Stomach smooth muscle (tissue), 2 donors: ENCODE measurements around the gene SNAPC4.

Experiments
- H3K27ac ChIP-seq: one replicate; pipeline ENCODE4 v1.7.0; 2013; ENCODE audit warnings: mild to moderate bottlenecking, low read length, inconsistent platforms
- H3K27me3 ChIP-seq, 2 donors: one replicate each; pipeline ENCODE4 v1.7.0; 2013; ENCODE audit warnings: low read length in 2 of 2; ENCODE audit not compliant: insufficient read depth in 2 of 2, control insufficient read depth in 1 of 2
- H3K36me3 ChIP-seq, 2 donors: one replicate each; pipeline ENCODE4 v1.7.0; 2013; ENCODE audit warnings: low read length in 2 of 2; ENCODE audit not compliant: control insufficient read depth in 2 of 2, insufficient read depth in 2 of 2
- H3K4me1 ChIP-seq: one replicate; pipeline ENCODE4 v1.7.0; 2013; ENCODE audit warnings: low read length; ENCODE audit not compliant: control insufficient read depth, insufficient read depth
- H3K4me3 ChIP-seq, 2 donors: one replicate each; pipeline ENCODE4 v1.7.0; 2013; ENCODE audit warnings: low read length in 2 of 2
- H3K9ac ChIP-seq, 2 donors: one replicate each; pipeline ENCODE4 v1.7.0; 2013; ENCODE audit warnings: low read length in 2 of 2, mild to moderate bottlenecking in 1 of 2
- H3K9me3 ChIP-seq, 2 donors: one replicate each; pipeline ENCODE4 v1.7.0; 2013; ENCODE audit warnings: low read length in 2 of 2; ENCODE audit not compliant: control insufficient read depth in 2 of 2
- donor health status: healthy.
- donor health status: Pancreatic carcinoma.

Gene SNAPC4

DNA sequence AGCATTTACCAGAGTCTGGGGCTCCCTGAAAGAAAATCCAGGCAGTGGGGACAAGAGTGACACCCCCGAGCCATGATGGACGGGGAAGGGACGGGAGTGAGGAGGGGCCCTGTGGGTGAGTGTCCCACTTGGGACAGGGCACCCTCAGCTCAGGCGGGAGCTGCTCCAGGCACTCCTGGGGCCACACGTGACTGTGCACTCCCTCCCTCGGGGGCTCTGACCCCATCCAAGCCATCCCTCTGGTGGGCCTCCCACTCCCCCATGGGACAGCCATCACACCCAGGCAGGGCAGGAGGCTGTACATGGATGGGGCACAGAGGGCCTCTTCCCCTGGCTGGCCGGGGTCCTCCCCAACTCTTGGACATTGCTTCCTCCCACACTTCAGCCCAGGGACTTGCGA is 23.5 kb downstream of the SNAPC4 start:
- no peak overlapping the region for H3K9ac ChIP-seq
- no peak overlapping the region for H3K27ac ChIP-seq
- H3K36me3 ChIP-seq = peaks cover 0 to 6% of the 10 kb centered on the region in 2 donors

DNA sequence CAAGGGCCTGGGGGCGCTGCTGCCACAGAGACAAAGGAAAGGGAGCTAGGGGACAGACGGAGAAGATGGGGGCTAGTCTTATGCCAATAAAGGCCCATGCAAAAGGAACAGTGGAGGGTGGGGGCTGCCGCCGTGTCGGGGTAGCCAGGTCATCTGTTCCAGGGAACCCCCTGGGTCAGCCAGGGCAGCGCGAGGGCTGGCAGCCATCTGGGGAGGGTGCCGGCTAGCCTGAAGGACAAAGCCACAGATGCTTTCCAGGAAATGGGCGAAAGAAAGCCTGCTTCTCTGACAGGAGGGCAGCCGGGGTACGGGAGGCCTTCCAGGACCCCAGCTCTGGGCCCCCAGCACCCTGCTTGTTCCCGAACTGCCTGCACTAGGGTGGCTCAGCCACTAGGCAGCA is 24.9 kb downstream of the SNAPC4 start:
- Histone ChIP-seq H3K36me3 (peaks cover 0 to 6% of the 10 kb centered on the region in 2 donors), H3K9ac (no peak overlapping the region), H3K27ac (no peak overlapping the region), H3K9me3 (no peaks in the 10 kb centered on the region), H3K27me3 (no peaks in the 10 kb centered on the region), H3K4me3 (no peak overlapping the region), H3K4me1 (peaks cover 10% of the 10 kb centered on the region)

More for the DNA sequence above, 23.5 kb downstream of the SNAPC4 start:
- Histone ChIP-seq H3K4me3 (no peak overlapping the region), H3K4me1 (peaks cover 10% of the 10 kb centered on the region), H3K27me3 (no peaks in the 10 kb centered on the region), H3K9me3 (no peaks in the 10 kb centered on the region)

DNA sequence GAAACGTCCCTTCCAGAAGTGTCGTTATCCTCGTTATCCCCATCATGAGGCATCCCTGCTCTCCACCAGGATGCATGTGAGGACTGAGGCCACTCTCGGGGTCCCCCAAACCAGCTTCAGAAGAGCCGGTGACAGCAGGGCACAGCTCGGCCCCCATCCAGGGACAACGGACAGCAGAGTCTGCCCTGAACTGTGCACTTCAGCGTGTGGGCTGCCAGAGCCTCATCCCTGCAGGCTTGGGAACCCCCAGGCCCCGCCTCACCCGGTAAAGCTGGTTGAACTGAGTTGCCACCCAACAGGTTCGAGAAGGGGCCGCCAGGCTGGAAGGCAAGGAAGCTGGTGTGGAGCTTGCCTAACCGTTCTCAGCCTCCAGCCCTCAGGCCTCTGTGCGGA is 25.8 kb downstream of the SNAPC4 start:
- Histone ChIP-seq H3K4me3 (no peak overlapping the region), H3K27ac (no peak overlapping the region), H3K36me3 (peaks cover 0 to 2% of the 10 kb centered on the region in 2 donors), H3K27me3 (no peaks in the 10 kb centered on the region), H3K9ac (no peak overlapping the region), H3K4me1 (peaks cover 10% of the 10 kb centered on the region), H3K9me3 (no peaks in the 10 kb centered on the region)

DNA sequence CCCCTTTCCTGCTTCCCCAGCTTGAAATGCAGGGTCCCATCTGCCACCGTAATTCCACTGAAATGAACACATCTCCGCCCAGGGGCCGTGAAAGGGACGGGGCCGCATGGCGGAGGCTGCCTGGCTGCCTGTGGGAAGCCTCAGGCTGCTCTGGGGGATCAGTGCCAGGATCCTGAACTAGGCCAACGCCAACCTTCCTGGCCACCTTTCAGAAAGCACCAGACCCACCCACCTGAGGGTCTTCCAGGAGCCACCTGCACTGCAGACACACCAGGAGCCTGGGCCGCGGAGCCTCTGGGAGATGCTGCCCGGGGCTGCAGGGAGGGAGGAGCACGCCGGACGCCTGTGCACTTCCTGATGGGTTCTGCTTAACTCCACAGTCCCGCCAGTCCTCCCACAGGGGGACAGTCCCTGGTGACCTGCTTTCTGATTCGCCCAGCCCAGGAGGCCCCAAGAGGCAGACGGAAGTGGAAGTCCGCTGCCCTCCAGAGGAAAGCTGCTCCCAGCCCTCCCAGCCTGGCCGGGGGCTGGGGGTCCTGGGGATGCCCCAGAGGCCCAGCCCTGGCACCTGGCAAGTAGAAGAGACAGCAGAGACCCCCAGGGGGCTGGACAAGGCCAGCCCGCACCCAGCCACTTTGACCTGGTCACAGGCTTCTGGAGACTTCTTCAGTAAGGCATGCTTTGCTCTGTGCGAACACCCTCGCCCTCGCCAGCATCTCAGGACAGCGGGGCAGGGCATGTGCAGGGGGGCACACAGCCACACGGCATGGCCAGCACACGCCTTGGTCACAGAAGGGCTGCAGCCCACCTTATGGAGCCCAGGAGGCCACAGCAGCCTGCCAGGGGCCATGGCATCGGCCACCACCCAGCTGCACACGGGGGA is 26.4 kb downstream of the SNAPC4 start, which contains the start of gene CARD9:
CARD9 (minus strand) TSS at position 370 of the 883 bp plus-strand sequence. CDS start 1,591 bp downstream, outside the sequence.
- H3K9ac ChIP-seq = no peak within 1 kb of the TSS
- no peaks in the 10 kb centered on the region for H3K27me3 ChIP-seq
- no peaks in the 10 kb centered on the region for H3K9me3 ChIP-seq
- H3K36me3 ChIP-seq = peaks cover 0 to 2% of the 10 kb centered on the region in 2 donors
- no peak within 1 kb of the TSS for H3K27ac ChIP-seq
- peaks cover 10% of the 10 kb centered on the region for H3K4me1 ChIP-seq
- peak within 1 kb of the TSS in 1 of 2 donors; percentile 35 for H3K4me3 ChIP-seq

DNA sequence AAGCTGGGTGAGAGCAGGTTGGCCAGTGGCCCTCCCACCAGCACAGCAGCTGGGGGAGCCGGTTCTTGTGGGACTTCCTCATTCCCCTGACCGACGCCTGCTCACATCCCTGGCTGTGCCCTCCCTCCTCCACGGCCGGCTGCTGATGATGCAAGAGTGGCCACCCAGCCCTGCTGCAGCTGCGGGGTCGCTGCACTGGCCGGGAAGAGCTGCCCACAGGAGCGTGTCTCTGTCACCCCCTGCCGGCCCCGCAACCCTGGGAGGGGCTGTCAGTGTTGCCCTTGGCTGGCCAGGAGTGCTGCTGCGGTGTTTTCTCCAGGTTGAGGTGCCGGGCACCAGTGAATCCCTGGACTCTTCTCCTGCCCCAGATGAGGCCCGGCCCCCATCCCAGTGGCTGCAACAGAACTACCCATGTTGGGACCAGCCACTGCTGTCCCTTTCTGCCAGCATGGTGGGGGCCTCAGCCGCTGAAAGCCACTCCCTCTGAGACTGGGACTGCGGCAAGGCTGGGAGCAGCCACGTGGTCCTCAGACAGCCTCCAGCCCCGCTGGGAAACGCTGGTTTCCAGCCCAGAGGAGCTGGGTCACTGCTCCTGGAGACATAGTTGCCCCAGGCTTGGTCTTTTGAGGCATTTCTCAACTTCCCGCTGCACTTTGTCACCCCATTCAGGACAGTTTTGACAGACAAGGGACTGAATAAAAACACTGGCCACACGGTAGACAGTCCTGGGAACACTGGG is 27.2 kb downstream of the SNAPC4 start:
- peaks cover 0 to 2% of the 10 kb centered on the region in 2 donors for H3K36me3 ChIP-seq
- no peaks in the 10 kb centered on the region for H3K9me3 ChIP-seq
- peak overlapping the region in 1 of 2 donors; percentile 35 for H3K4me3 ChIP-seq
- H3K9ac ChIP-seq = no peak overlapping the region
- H3K27me3 ChIP-seq = no peaks in the 10 kb centered on the region
- peaks cover 10% of the 10 kb centered on the region for H3K4me1 ChIP-seq
- H3K27ac ChIP-seq = no peak overlapping the region

DNA sequence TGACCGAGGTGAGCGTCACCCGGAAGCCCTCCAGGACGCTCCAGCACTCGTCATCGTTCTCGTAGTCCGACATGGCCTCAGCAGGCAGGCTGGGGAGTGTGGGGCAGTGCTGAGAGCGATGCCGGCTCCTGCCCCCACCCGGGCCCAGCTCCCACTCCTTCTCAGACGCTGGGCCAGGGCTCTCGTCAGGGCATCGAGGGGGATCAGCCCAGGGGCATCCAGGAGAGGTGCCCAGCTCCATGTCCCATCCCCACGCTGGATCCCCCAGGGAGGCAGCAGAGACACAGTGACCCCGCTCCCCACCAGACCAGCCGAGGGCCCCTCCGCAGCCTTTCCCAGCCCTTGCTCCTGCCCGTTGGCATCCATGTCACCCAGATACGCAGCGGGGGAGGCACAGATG is 28.0 kb downstream of the SNAPC4 start:
- Histone ChIP-seq H3K4me3 (no peak overlapping the region), H3K27me3 (no peaks in the 10 kb centered on the region), H3K9me3 (no peaks in the 10 kb centered on the region), H3K9ac (no peak overlapping the region), H3K4me1 (peaks cover 10% of the 10 kb centered on the region), H3K36me3 (peaks cover 0 to 2% of the 10 kb centered on the region in 2 donors), H3K27ac (no peak overlapping the region)

DNA sequence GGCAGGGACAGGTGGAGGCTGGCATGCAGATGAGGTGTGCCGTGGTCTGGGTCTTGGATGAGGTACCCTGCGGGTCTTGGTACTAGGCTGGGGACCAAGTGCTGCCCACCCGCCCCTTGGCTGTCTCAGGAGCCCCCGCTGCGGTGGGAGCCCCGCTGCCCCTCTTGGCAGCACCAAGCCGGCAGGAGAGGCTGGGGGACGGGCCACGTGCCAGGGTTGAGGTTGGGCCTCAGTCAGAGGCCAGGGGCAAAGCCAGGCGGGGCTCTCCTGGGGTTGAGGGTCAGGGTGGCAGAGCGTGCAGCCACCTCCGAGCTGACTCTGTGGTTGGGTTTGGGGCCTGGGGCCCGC is 28.5 kb downstream of the SNAPC4 start:
- Histone ChIP-seq H3K36me3 (peaks cover 0 to 2% of the 10 kb centered on the region in 2 donors), H3K4me1 (peaks cover 10% of the 10 kb centered on the region), H3K9ac (no peak overlapping the region), H3K27me3 (no peaks in the 10 kb centered on the region), H3K4me3 (no peak overlapping the region), H3K27ac (no peak overlapping the region), H3K9me3 (no peaks in the 10 kb centered on the region)

DNA sequence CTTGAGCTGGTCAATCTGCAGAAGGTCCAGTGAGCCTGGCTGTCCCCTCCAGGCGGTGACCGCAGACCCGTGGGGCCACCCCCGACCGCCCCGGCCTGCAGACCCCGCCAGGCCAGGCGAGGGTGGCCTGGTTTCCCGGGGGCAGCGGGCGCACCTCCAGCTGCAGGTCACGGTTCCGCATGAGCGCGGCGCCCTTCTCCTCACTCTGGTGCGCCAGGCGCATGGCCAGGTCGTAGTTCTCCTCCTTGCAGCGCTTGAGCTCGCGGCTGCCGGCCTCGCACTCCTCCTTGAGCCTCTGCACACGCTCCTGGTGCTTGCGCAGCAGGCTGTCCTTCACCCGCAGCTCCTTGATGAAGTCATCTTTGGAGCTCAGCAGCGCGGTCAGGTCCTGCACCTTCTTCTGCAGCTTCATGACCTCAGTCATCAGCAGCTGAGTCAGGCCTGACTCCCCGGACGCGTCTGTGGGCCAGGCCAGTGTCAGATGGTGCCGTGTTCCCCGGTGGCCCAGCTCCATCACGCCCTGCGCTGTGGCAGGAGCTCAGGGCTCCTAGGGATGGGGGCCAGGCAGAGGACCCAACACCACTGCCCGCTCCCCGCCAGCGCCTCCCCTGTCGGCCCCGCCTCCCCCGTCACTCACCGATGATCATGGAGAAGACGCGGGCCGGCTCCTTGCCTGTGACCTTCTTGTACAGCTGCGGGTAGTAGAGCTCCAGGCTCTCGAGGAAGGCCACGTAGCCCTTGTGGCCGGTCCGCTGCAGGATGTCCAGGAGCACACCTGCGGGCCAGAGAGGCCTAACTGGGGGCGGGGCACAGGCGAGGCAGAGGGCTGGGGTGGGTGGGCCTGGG is 29.1 kb downstream of the SNAPC4 start:
- Histone ChIP-seq H3K4me3 (no peak overlapping the region), H3K27ac (no peak overlapping the region), H3K36me3 (peaks cover 0 to 2% of the 10 kb centered on the region in 2 donors), H3K9me3 (no peaks in the 10 kb centered on the region), H3K4me1 (peaks cover 10% of the 10 kb centered on the region), H3K27me3 (no peaks in the 10 kb centered on the region), H3K9ac (no peak overlapping the region)

DNA sequence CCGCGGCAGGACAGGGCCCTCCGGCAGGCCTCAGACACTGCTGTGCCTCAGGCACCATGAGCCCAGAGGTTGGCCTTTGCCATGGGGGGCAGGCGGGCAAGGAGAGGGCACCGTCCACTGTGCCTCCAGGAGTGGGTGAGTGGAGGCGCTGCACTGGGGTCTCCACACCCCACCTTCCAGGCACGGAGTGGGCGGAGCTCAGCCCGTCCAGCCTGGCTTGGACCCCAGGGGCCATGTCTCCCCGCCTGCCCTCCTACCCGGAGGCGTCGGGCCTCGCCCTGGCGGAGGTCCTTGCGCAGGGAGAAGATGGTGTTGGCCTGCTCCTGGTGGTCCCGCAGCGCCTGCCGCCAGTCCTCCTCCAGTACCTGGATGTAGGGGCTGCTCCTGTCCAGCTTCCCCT is 29.9 kb downstream of the SNAPC4 start:
- Histone ChIP-seq H3K9ac (no peak overlapping the region), H3K9me3 (no peaks in the 10 kb centered on the region), H3K27me3 (no peaks in the 10 kb centered on the region), H3K4me1 (peaks cover 8% of the 10 kb centered on the region), H3K4me3 (no peak overlapping the region), H3K27ac (no peak overlapping the region), H3K36me3 (peaks cover 0 to 2% of the 10 kb centered on the region in 2 donors)

DNA sequence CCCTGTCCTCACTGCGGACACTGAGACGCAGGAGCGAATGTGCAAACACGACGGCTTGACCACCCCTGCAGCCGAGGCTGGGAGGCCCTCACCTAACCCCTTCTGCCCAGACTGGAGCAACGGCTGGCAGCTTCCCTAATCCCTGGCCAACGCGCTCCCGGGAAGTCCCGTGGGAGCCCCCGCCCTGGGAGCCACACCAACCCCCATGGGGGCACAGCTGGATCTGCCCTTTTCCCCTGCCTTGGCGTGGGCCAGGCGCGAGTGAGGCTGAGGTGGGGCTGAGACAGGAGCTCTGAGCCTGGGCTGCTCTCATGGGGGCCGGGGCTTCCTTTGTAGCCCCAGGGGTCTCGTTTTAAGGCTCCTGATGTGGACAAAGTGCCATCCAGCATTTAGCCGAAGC is 31.8 kb downstream of the SNAPC4 start:
- Histone ChIP-seq H3K27me3 (peaks cover 0 to 6% of the 10 kb centered on the region in 2 donors), H3K4me1 (peaks cover 13% of the 10 kb centered on the region), H3K4me3 (no peak overlapping the region), H3K9ac (no peak overlapping the region), H3K27ac (no peak overlapping the region), H3K9me3 (no peaks in the 10 kb centered on the region), H3K36me3 (no peaks in the 10 kb centered on the region)
